Adipocyte (in vitro differentiated cells): ENCODE data around the gene CPO.
A peak's percentile ranks its signal among the peaks of the same experiment; 100 is the strongest.

Source experiments
- DNase-seq: peaks from one replicate; pipeline ENCODE4 v3.0.0-alpha.2; 2015; ENCODE audit warnings: low read depth
- H3K27me3 ChIP-seq: replicated peaks from 2 replicates; pipeline ENCODE4 v1.7.0; 2013; ENCODE audit warnings: mild to moderate bottlenecking, low read length, moderate library complexity; ENCODE audit not compliant: control insufficient read depth, insufficient read depth
- H3K36me3 ChIP-seq: 2 replicates; pipeline ENCODE4 v1.7.0; 2013; ENCODE audit warnings: low read length, mild to moderate bottlenecking, moderate library complexity; ENCODE audit not compliant: control insufficient read depth, insufficient read depth, severe bottlenecking
- H3K4me1 ChIP-seq: 2 replicates; pipeline ENCODE4 v1.7.0; 2013; ENCODE audit warnings: mild to moderate bottlenecking, low read length, moderate library complexity; ENCODE audit not compliant: control insufficient read depth, insufficient read depth
- H3K4me3 ChIP-seq: 2 replicates; pipeline ENCODE4 v1.7.0; 2013; ENCODE audit warnings: mild to moderate bottlenecking, low read length, moderate library complexity
- H3K9ac ChIP-seq: 2 replicates; pipeline ENCODE4 v1.7.0; 2013; ENCODE audit warnings: mild to moderate bottlenecking, low read length, moderate library complexity
- H3K9me3 ChIP-seq: 2 replicates; pipeline ENCODE4 v1.7.0; 2013; ENCODE audit warnings: mild to moderate bottlenecking, low read length, moderate library complexity; ENCODE audit not compliant: control insufficient read depth

Gene CPO, protein sequence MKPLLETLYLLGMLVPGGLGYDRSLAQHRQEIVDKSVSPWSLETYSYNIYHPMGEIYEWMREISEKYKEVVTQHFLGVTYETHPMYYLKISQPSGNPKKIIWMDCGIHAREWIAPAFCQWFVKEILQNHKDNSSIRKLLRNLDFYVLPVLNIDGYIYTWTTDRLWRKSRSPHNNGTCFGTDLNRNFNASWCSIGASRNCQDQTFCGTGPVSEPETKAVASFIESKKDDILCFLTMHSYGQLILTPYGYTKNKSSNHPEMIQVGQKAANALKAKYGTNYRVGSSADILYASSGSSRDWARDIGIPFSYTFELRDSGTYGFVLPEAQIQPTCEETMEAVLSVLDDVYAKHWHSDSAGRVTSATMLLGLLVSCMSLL

DNA sequence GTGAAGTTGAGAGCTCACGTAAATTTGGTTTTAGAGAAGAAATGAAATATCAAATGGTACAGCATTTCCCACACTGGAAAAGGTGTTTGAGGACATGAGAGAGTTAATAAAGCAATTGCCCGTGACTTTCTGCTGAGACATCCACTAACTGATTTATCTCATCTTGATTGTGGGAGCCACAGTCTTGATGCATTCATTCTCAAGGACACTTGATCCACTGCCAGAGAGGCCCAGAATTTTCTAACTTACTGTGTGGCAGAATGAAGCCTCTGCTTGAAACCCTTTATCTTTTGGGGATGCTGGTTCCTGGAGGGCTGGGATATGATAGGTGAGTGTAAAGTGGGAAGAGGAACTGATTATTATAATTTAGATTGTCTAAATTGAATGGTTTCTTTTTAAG is at the start of gene CPO:
TSS of gene CPO (plus strand) at position 179 of the 400 bp plus-strand sequence. CDS start at position 261, 82 bp downstream.
- H3K4me3 ChIP-seq: no peak within 1 kb of the TSS
- H3K27me3 ChIP-seq: no peaks in the 10 kb centered on the region
- no peaks in the 10 kb centered on the region for H3K36me3 ChIP-seq
- H3K9ac ChIP-seq: no peak within 1 kb of the TSS
- DNase-seq: no peak
- no peaks in the 10 kb centered on the region for H3K9me3 ChIP-seq
- peaks cover 12% of the 10 kb centered on the region for H3K4me1 ChIP-seq

DNA sequence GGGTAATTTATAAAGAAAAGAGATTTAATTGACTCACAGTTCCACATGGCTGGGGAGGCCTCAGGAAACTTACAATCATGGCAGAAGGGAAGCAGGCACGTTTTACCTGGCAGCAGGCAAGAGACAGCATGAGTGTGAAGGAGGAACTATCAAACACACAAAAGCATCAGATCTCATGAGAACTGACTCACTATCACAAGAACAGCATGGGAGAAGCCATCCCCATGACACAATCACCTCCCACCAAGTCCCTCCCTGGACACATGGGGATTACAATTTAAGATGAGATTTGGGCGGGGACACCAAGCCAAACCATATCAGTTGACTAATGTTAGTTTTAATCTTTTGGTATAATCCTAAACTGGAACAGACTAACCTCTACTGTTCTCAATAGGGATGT is 49.1 kb upstream of the CPO start:
- Histone ChIP-seq H3K4me3 (no peak overlapping the region), H3K36me3 (no peaks in the 10 kb centered on the region), H3K4me1 (no peaks in the 10 kb centered on the region), H3K27me3 (no peaks in the 10 kb centered on the region), H3K9ac (no peak overlapping the region), H3K9me3 (no peaks in the 10 kb centered on the region)
- DNase-seq: no peak

DNA sequence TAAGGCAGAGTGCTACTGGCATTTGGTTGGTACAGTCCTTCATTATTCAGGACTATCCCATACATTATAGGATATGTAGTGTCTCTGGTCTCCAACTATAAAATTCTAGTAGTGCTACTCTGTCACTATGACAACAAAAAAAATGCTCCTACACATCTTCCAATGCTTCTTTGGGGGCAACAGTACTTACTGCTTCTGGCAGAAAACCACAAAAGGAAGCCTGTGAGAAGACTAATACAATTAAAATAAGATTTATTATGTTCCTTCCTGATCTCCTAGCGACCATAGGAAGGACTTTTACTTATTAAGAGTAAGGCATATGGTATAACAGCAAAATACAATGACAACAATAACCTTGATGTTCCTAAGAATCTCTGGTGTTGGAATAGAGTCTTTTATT is 48.4 kb upstream of the CPO start:
- Histone ChIP-seq H3K36me3 (no peaks in the 10 kb centered on the region), H3K4me3 (no peak overlapping the region), H3K9me3 (no peaks in the 10 kb centered on the region), H3K4me1 (no peaks in the 10 kb centered on the region), H3K9ac (no peak overlapping the region), H3K27me3 (no peaks in the 10 kb centered on the region)
- no peak for DNase-seq

- DNase-seq: peak; percentile 74
- Histone ChIP-seq H3K4me3 (no peak overlapping the region), H3K9me3 (no peaks in the 10 kb centered on the region), H3K4me1 (peaks cover 11% of the 10 kb centered on the region), H3K9ac (no peak overlapping the region), H3K36me3 (no peaks in the 10 kb centered on the region), H3K27me3 (no peaks in the 10 kb centered on the region)
Measured at GRCh38 chr2:206915121-206915520, 24.2 kb upstream of the CPO start.

DNA sequence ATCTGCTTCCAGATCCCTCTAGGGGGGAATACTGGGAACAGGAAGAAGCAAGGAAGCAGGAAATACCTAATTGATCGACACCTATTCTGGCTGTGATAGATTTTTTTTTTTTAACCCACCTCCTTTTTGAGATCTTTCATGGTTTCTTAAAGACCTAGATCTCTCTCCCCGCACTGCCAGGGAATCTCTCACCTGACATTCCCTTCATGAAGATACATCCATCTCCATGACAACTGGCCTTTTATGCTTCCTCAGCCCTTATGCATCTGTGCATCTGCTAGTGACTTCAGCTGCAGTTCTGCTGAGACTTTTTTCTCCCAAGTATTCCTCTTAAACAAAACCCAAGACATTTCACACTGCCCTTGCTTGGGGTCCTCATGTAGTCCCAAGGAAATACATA is 21.1 kb upstream of the CPO start:
- Histone ChIP-seq H3K27me3 (no peaks in the 10 kb centered on the region), H3K9ac (no peak overlapping the region), H3K4me3 (no peak overlapping the region), H3K36me3 (no peaks in the 10 kb centered on the region), H3K9me3 (no peaks in the 10 kb centered on the region), H3K4me1 (peaks cover 11% of the 10 kb centered on the region)
- DNase-seq: no peak

GRCh38 chr2:206920310-206920709 is 19.0 kb upstream of the CPO start:
- H3K27me3 ChIP-seq: no peaks in the 10 kb centered on the region
- no peak overlapping the region for H3K4me3 ChIP-seq
- peaks cover 5% of the 10 kb centered on the region for H3K4me1 ChIP-seq
- no peak overlapping the region for H3K9ac ChIP-seq
- H3K9me3 ChIP-seq: no peaks in the 10 kb centered on the region
- no peaks in the 10 kb centered on the region for H3K36me3 ChIP-seq
- DNase-seq: no peak

- Histone ChIP-seq H3K27me3 (no peaks in the 10 kb centered on the region), H3K36me3 (no peaks in the 10 kb centered on the region), H3K9ac (no peak overlapping the region), H3K9me3 (no peaks in the 10 kb centered on the region), H3K4me1 (no peaks in the 10 kb centered on the region), H3K4me3 (no peak overlapping the region)
- no peak for DNase-seq
Measured at GRCh38 chr2:206920951-206921350, 18.4 kb upstream of the CPO start.

DNA sequence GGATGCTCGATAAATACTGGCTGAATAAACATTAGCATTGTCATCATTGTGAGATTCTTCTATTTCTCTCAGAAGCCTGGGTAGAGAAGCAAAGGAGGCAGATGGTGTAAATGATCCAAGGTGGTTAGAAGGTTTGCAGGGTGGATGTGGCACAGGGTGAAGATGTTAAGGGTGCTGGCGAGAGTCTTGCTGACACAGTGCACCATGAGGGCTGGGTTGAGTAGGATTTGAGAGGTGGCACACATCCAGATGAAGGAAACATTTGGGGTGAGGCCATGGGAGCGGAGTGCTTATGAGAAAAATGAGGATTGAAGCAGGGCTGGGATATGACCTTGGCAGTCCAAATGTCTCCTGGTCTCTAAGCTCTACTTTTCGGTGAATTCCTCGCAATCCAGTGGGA is 17.8 kb upstream of the CPO start:
- no peak for DNase-seq

DNA sequence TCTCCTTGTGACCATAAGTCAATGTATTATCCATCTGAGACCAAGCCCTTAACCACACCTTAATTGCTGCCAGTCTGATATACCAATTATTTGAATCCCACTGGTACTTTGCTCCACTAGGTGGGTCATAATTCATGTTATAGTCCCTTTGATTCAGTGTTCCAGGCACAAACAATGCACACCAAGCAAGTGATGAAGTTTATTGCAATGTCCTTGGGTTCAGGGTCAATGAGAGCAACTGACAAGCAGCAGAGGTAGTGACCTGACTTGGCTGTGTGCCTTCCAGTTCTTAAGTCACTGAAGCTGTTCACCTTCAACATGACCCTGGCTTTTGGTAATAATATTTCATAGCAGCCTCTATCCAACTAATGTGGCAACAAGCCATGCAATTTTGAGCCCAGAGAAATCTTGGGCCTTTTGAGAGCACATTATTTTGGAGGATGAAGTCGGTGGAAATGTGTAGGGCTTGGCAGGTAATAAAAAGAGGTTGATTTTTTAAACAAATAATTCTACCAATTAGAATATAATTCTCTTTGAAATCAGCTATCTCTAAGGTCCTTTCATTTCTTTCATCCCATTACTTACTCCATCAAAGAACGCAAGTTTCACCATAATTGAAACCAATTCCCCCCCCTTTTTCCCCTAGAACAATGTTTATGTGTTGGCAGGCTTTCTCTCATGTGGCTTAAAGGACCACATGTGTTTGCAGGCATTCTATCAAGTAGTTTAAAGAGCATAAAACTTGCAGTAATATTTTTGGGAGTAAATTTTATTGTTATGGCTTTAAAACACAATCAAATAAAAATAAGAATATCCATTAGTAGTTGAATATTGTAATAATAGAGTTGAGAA is 3.1 kb upstream of the CPO start:
- Histone ChIP-seq H3K36me3 (no peaks in the 10 kb centered on the region), H3K4me3 (no peak overlapping the region), H3K9me3 (no peaks in the 10 kb centered on the region), H3K27me3 (no peaks in the 10 kb centered on the region), H3K9ac (no peak overlapping the region), H3K4me1 (peaks cover 12% of the 10 kb centered on the region)
- peak; percentile 50 for DNase-seq

More for the DNA sequence above, 17.8 kb upstream of the CPO start:
- Histone ChIP-seq H3K9me3 (no peaks in the 10 kb centered on the region), H3K27me3 (no peaks in the 10 kb centered on the region), H3K4me1 (no peaks in the 10 kb centered on the region), H3K36me3 (no peaks in the 10 kb centered on the region), H3K4me3 (no peak overlapping the region), H3K9ac (no peak overlapping the region)

DNA sequence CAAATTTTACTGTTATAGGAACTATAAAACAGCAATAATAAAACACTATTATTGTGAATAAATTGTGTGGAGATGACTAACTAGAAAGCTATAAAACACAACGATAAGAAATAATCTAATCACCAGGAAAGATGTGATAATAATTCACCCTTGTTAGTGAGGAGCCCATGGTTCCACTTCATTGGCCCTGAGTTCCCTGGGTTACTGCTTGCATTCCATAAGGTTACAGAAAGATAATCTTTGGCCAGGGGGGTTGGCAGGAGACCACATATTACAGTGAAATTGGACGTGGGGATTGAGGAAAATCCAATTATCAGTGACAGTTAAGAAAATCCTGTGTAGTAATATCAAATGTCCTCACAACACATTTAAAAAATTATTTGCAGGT is 2.5 kb upstream of the CPO start:
- peaks cover 12% of the 10 kb centered on the region for H3K4me1 ChIP-seq
- DNase-seq: no peak
- H3K9me3 ChIP-seq: no peaks in the 10 kb centered on the region
- H3K27me3 ChIP-seq: no peaks in the 10 kb centered on the region
- no peaks in the 10 kb centered on the region for H3K36me3 ChIP-seq
- no peak overlapping the region for H3K9ac ChIP-seq
- no peak overlapping the region for H3K4me3 ChIP-seq

GRCh38 chr2:206937555-206937954 is 1.8 kb upstream of the CPO start:
- Histone ChIP-seq H3K4me1 (peaks cover 12% of the 10 kb centered on the region), H3K27me3 (no peaks in the 10 kb centered on the region), H3K36me3 (no peaks in the 10 kb centered on the region), H3K4me3 (no peak overlapping the region), H3K9me3 (no peaks in the 10 kb centered on the region), H3K9ac (no peak overlapping the region)
- no peak for DNase-seq
